NB4 (cell line): Measurements from ENCODE around the gene NUMA1.

Experiments used
- CTCF ChIP-seq: IDR thresholded peaks from one replicate; pipeline ENCODE4 v1.5.1; 2012; ENCODE audit warnings: low read depth, low read length
- MAX ChIP-seq: IDR thresholded peaks from 2 replicates; pipeline ENCODE4 v1.6.1; 2011; ENCODE audit warnings: low read depth, low read length
- MYC ChIP-seq: IDR thresholded peaks from 2 replicates; pipeline ENCODE4 v1.6.1; 2011; ENCODE audit warnings: low read depth, low read length
- POLR2A ChIP-seq: IDR thresholded peaks from 2 replicates; pipeline ENCODE4 v1.6.1; 2011; ENCODE audit warnings: mild to moderate bottlenecking; ENCODE audit not compliant: insufficient read length; ENCODE audit errors: extremely low read depth

- TF ChIP-seq POLR2A = peak; percentile 88
- TF ChIP-seq CTCF = no peak
- TF ChIP-seq MYC = peak; percentile 81
- TF ChIP-seq MAX = peak; percentile 55
Measured at GRCh38 chr11:72080326-72081183, at the start of gene NUMA1, which contains the start of gene LRRC51.
